Lower leg skin (tissue), 3 donors: ENCODE results near the gene ITM2C.

Source experiments
- POLR2A ChIP-seq, 2 donors: fragments of 450-650 bp; IDR thresholded peaks; one replicate each; pipeline ENCODE4 v1.6.1; 2016 to 2017; ENCODE audit warnings: antibody characterized with exemption in 2 of 2, mild to moderate bottlenecking in 1 of 2, moderate library complexity in 1 of 2
- TF ChIP-seq, protein P1 (sequence below), 3 donors: fragments of 450-650 bp; IDR thresholded peaks; one replicate each; pipeline ENCODE4 v1.5.1; 2016; ENCODE audit warnings: antibody characterized with exemption in 3 of 3, mild to moderate bottlenecking in 3 of 3, moderate library complexity in 2 of 3

DNA sequence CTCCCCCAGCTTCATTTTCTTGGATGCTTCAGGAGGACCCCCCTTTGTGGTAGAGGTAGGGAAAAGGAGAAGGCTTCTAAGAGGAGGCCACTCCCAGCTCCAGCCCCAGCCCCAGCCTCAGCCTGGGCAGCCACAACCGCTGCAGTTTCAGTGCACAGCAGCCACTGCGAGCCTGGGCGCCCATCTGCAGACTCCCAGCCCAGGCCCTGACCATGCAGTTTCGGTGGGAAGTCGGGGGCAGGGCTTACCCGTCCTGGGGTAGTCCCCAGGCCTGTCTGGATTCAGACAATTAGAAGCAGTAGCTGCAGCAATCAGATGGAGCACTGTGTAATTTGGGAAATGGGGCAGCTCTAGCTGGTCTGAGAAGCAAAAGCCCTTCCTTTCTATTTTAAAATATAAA is 28.6 kb downstream of the ITM2C start:
- TF ChIP-seq, protein P1, sequence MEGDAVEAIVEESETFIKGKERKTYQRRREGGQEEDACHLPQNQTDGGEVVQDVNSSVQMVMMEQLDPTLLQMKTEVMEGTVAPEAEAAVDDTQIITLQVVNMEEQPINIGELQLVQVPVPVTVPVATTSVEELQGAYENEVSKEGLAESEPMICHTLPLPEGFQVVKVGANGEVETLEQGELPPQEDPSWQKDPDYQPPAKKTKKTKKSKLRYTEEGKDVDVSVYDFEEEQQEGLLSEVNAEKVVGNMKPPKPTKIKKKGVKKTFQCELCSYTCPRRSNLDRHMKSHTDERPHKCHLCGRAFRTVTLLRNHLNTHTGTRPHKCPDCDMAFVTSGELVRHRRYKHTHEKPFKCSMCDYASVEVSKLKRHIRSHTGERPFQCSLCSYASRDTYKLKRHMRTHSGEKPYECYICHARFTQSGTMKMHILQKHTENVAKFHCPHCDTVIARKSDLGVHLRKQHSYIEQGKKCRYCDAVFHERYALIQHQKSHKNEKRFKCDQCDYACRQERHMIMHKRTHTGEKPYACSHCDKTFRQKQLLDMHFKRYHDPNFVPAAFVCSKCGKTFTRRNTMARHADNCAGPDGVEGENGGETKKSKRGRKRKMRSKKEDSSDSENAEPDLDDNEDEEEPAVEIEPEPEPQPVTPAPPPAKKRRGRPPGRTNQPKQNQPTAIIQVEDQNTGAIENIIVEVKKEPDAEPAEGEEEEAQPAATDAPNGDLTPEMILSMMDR (IDR thresholded peaks at IDR 0.05) = no peak
- no peak for TF ChIP-seq POLR2A (IDR thresholded peaks at IDR 0.05)
